ENCODE results near the gene FGF14.

Gene FGF14

GRCh38 chr13:102322211-102322610 lies 79.6 kb downstream of the FGF14 start:
- Histone ChIP-seq H3K27ac (no peak overlapping the region), H3K9ac (no peak overlapping the region), H3K4me1 (no peaks in the 10 kb centered on the region), H3K27me3 (ENCODE audit: control insufficient read depth, insufficient read depth, low read length) (no peaks in the 10 kb centered on the region), H3K36me3 (ENCODE audit: control insufficient read depth, insufficient read depth, low read length) (no peaks in the 10 kb centered on the region), H2AFZ (no peak overlapping the region), H3K4me2 (ENCODE audit: low read length) (no peak overlapping the region), H3K4me3 (ENCODE audit: low read depth, low read length) (no peak overlapping the region), H3K79me2 (no peaks in the 10 kb centered on the region), H3K9me3 (ENCODE audit: control insufficient read depth, low read length) (no peaks in the 10 kb centered on the region)
- TF ChIP-seq, protein P1, sequence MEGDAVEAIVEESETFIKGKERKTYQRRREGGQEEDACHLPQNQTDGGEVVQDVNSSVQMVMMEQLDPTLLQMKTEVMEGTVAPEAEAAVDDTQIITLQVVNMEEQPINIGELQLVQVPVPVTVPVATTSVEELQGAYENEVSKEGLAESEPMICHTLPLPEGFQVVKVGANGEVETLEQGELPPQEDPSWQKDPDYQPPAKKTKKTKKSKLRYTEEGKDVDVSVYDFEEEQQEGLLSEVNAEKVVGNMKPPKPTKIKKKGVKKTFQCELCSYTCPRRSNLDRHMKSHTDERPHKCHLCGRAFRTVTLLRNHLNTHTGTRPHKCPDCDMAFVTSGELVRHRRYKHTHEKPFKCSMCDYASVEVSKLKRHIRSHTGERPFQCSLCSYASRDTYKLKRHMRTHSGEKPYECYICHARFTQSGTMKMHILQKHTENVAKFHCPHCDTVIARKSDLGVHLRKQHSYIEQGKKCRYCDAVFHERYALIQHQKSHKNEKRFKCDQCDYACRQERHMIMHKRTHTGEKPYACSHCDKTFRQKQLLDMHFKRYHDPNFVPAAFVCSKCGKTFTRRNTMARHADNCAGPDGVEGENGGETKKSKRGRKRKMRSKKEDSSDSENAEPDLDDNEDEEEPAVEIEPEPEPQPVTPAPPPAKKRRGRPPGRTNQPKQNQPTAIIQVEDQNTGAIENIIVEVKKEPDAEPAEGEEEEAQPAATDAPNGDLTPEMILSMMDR (IDR thresholded peaks at IDR 0.05) = no peak

DNA sequence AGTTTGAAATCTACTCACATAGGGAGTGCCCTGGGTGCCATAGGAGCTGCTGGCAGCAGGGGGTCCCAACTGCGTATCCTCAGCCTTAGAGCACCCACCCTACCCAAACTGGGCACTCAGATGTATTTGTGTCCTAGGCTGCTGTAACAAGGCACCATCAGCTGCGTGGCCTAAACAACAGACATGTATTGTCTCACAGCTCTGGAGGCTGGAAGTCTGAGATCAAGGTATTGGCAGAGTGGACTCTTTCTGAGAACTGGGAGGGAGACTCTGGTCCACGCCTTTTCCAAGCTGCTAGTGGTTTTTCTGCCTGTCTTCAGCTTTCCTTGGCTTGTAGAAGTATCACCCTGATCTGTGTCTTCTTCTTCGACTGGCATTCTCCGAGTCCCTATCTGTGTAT lies 83.6 kb downstream of the FGF14 start:
- no peaks in the 10 kb centered on the region for H3K4me1 ChIP-seq
- no peak overlapping the region for H3K4me3 ChIP-seq (ENCODE audit: low read depth, low read length)
- no peak overlapping the region for H2AFZ ChIP-seq
- H3K27ac ChIP-seq = no peak overlapping the region
- no peak overlapping the region for H3K9ac ChIP-seq
- no peaks in the 10 kb centered on the region for H3K9me3 ChIP-seq (ENCODE audit: control insufficient read depth, low read length)
- H3K4me2 ChIP-seq (ENCODE audit: low read length) = no peak overlapping the region
- TF ChIP-seq, protein P1 (IDR thresholded peaks at IDR 0.05) = no peak
- H3K27me3 ChIP-seq (ENCODE audit: control insufficient read depth, insufficient read depth, low read length) = no peaks in the 10 kb centered on the region
- H3K36me3 ChIP-seq (ENCODE audit: control insufficient read depth, insufficient read depth, low read length) = no peaks in the 10 kb centered on the region
- no peaks in the 10 kb centered on the region for H3K79me2 ChIP-seq

DNA sequence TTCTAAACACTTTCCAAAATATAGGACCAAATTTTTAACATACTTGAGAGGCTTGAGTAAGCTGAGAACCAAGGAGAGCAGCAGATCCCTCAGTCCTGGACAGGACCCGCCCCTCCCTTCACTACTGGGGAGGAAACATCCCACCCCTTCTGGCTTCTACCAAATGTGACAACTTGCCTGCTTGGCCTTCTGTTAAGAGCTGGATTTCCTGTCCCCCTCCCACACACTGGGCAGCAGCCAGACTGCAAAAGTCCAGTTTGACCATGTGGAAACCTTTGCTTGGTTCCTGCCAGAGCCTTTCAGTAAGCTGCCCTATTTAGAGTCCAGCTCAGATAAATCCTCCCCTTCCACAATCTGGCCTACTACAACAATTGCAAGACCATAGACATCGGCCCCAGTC lies 84.3 kb downstream of the FGF14 start:
- Histone ChIP-seq H2AFZ (no peak overlapping the region), H3K4me3 (ENCODE audit: low read depth, low read length) (no peak overlapping the region), H3K9me3 (ENCODE audit: control insufficient read depth, low read length) (no peaks in the 10 kb centered on the region), H3K27ac (no peak overlapping the region), H3K4me1 (no peaks in the 10 kb centered on the region), H3K4me2 (ENCODE audit: low read length) (no peak overlapping the region), H3K9ac (no peak overlapping the region), H3K27me3 (ENCODE audit: control insufficient read depth, insufficient read depth, low read length) (no peaks in the 10 kb centered on the region), H3K36me3 (ENCODE audit: control insufficient read depth, insufficient read depth, low read length) (no peaks in the 10 kb centered on the region), H3K79me2 (no peaks in the 10 kb centered on the region)
- TF ChIP-seq, protein P1 (IDR thresholded peaks at IDR 0.05) = no peak

- Histone ChIP-seq H3K9ac (no peak overlapping the region), H3K9me3 (ENCODE audit: control insufficient read depth, low read length) (no peaks in the 10 kb centered on the region), H3K27ac (no peak overlapping the region), H3K4me1 (no peaks in the 10 kb centered on the region), H3K4me3 (ENCODE audit: low read depth, low read length) (no peak overlapping the region), H3K79me2 (no peaks in the 10 kb centered on the region), H2AFZ (no peak overlapping the region), H3K27me3 (ENCODE audit: control insufficient read depth, insufficient read depth, low read length) (no peaks in the 10 kb centered on the region), H3K36me3 (ENCODE audit: control insufficient read depth, insufficient read depth, low read length) (no peaks in the 10 kb centered on the region), H3K4me2 (ENCODE audit: low read length) (no peak overlapping the region)
- TF ChIP-seq, protein P1 (IDR thresholded peaks at IDR 0.05) = no peak
These were observed 85.1 kb downstream of the FGF14 start for GRCh38 chr13:102316732-102317131.

- no peak overlapping the region for H3K4me2 ChIP-seq (ENCODE audit: low read length)
- no peaks in the 10 kb centered on the region for H3K36me3 ChIP-seq (ENCODE audit: control insufficient read depth, insufficient read depth, low read length)
- H3K27ac ChIP-seq = no peak overlapping the region
- H3K79me2 ChIP-seq = no peaks in the 10 kb centered on the region
- H3K4me3 ChIP-seq (ENCODE audit: low read depth, low read length) = no peak overlapping the region
- no peak overlapping the region for H2AFZ ChIP-seq
- TF ChIP-seq, protein P1 (IDR thresholded peaks at IDR 0.05) = no peak
- H3K27me3 ChIP-seq (ENCODE audit: control insufficient read depth, insufficient read depth, low read length) = no peaks in the 10 kb centered on the region
- no peaks in the 10 kb centered on the region for H3K4me1 ChIP-seq
- no peaks in the 10 kb centered on the region for H3K9me3 ChIP-seq (ENCODE audit: control insufficient read depth, low read length)
- no peak overlapping the region for H3K9ac ChIP-seq
These were observed 89.0 kb downstream of the FGF14 start for GRCh38 chr13:102312841-102313240.
